GM18907 (cell line): ENCODE measurements around the gene ABCB9.

ENCODE experiments used
- ATAC-seq: cut with Tn5 transposase; IDR thresholded peaks from one replicate; pipeline ENCODE4 v1.9.1; 2021; ENCODE audit warnings: mild to moderate bottlenecking, moderate library complexity; ENCODE audit not compliant: unreplicated experiment

The ABCB9 gene

GRCh38 chr12:122995503-122996187, 29.4 kb upstream of the ABCB9 start:
- ATAC-seq, result no peak

- no peak for ATAC-seq
These were observed 28.7 kb upstream of the ABCB9 start for GRCh38 chr12:122994781-122995502.

- ATAC-seq, result no peak
These were observed 27.9 kb upstream of the ABCB9 start for GRCh38 chr12:122994140-122994675.

- no peak for ATAC-seq
These were observed 26.1 kb upstream of the ABCB9 start for GRCh38 chr12:122992386-122992785.

GRCh38 chr12:122991623-122992275, 25.5 kb upstream of the ABCB9 start:
- ATAC-seq, result no peak

GRCh38 chr12:122990961-122991622, 24.8 kb upstream of the ABCB9 start:
- ATAC-seq, result no peak

- no peak for ATAC-seq
These were observed 24.3 kb upstream of the ABCB9 start for GRCh38 chr12:122990561-122990960.

- ATAC-seq, result no peak
These were observed 23.7 kb upstream of the ABCB9 start for GRCh38 chr12:122989874-122990419.

- ATAC-seq, result no peak
These were observed 23.1 kb upstream of the ABCB9 start for GRCh38 chr12:122989225-122989839.

GRCh38 chr12:122988612-122989212, 22.4 kb upstream of the ABCB9 start:
- no peak for ATAC-seq

GRCh38 chr12:122988036-122988435, 21.8 kb upstream of the ABCB9 start:
- no peak for ATAC-seq

GRCh38 chr12:122987086-122987951, 21.1 kb upstream of the ABCB9 start:
- no peak for ATAC-seq

GRCh38 chr12:122986258-122986871, 20.1 kb upstream of the ABCB9 start:
- no peak for ATAC-seq

- ATAC-seq, result no peak
These were observed 19.3 kb upstream of the ABCB9 start for GRCh38 chr12:122985338-122986257.

GRCh38 chr12:122984612-122985337, 18.5 kb upstream of the ABCB9 start:
- ATAC-seq, result no peak

- ATAC-seq, result no peak
These were observed 17.7 kb upstream of the ABCB9 start for GRCh38 chr12:122983789-122984515.
